Mesendoderm (in vitro differentiated cells): ENCODE measurements around the gene PAK4.

Experiments used
- DNase-seq: peaks from one replicate; pipeline ENCODE4 v3.0.0; 2013
- H2AK5ac ChIP-seq: 2 replicates; pipeline ENCODE4 v1.6.1; 2013; ENCODE audit warnings: low read length, inconsistent platforms
- H2BK120ac ChIP-seq: 2 replicates; pipeline ENCODE4 v1.6.1; 2013; ENCODE audit warnings: low read depth, mild to moderate bottlenecking, low read length, moderate library complexity, mixed read lengths
- H2BK15ac ChIP-seq: replicated peaks from 2 replicates; pipeline ENCODE4 v1.6.1; 2013; ENCODE audit warnings: low read depth, mild to moderate bottlenecking, moderate library complexity
- H2BK5ac ChIP-seq: 2 replicates; pipeline ENCODE4 v1.6.1; 2013; ENCODE audit warnings: low read length, inconsistent platforms
- H3K18ac ChIP-seq: 2 replicates; pipeline ENCODE4 v1.6.1; 2013; ENCODE audit warnings: mild to moderate bottlenecking, low read length, mixed read lengths
- H3K23ac ChIP-seq: one replicate; pipeline ENCODE4 v1.6.1; 2013; ENCODE audit warnings: low read length
- H3K27ac ChIP-seq: 2 replicates; pipeline ENCODE4 v1.5.1; 2013; ENCODE audit warnings: low read depth, mild to moderate bottlenecking, inconsistent platforms, low read length, moderate library complexity
- H3K27me3 ChIP-seq: 2 replicates; pipeline ENCODE4 v1.6.1; 2013; ENCODE audit warnings: low read length, control low read depth, mild to moderate bottlenecking, inconsistent platforms; ENCODE audit not compliant: insufficient read depth, poor library complexity
- H3K36me3 ChIP-seq: 2 replicates; pipeline ENCODE4 v1.6.1; 2013; ENCODE audit warnings: low read length, inconsistent platforms; ENCODE audit not compliant: control insufficient read depth, insufficient read depth
- H3K4ac ChIP-seq: one replicate; pipeline ENCODE4 v1.6.1; 2013; ENCODE audit warnings: low read depth, mild to moderate bottlenecking, low read length, moderate library complexity
- H3K4me1 ChIP-seq: 2 replicates; pipeline ENCODE4 v1.6.1; 2013; ENCODE audit warnings: low read depth, low read length, inconsistent platforms; ENCODE audit not compliant: control insufficient read depth
- H3K4me2 ChIP-seq: 2 replicates; pipeline ENCODE4 v1.6.1; 2013; ENCODE audit warnings: low read length
- H3K4me3 ChIP-seq: 2 replicates; pipeline ENCODE4 v1.5.1; 2013; ENCODE audit warnings: mild to moderate bottlenecking, low read length
- H3K56ac ChIP-seq: one replicate; pipeline ENCODE4 v1.6.1; 2013; ENCODE audit warnings: low read length
- H3K79me1 ChIP-seq: 2 replicates; pipeline ENCODE4 v1.6.1; 2013; ENCODE audit warnings: low read length, inconsistent platforms
- H3K79me2 ChIP-seq: 2 replicates; pipeline ENCODE4 v1.6.1; 2013; ENCODE audit warnings: mild to moderate bottlenecking, low read length; ENCODE audit not compliant: control insufficient read depth, insufficient read depth
- H3K9ac ChIP-seq: 2 replicates; pipeline ENCODE4 v1.6.1; 2013; ENCODE audit warnings: low read length, inconsistent platforms
- H4K5ac ChIP-seq: one replicate; pipeline ENCODE4 v1.6.1; 2013; ENCODE audit warnings: low read length
- H4K8ac ChIP-seq: one replicate; pipeline ENCODE4 v1.6.1; 2013; ENCODE audit warnings: low read depth, mild to moderate bottlenecking, control low read depth, low read length, moderate library complexity
- WGBS: extraction: QIAGEN DNeasy Blood & Tissue Kit; methylation state at CpG from one replicate; pipeline ENCODE4 v1.1.7; 2013; ENCODE audit warnings: low lambda C conversion rate, missing lambda C conversion rate; ENCODE audit not compliant: insufficient coverage; ENCODE audit errors: extremely low coverage; 5-methylcytosine and 5-hydroxymethylcytosine counted together

Gene PAK4

GRCh38 chr19:39139305-39139874 is 13.8 kb downstream of the PAK4 start:
- H4K8ac ChIP-seq: no peak overlapping the region
- H3K4ac ChIP-seq: peak overlapping the region; percentile 64
- H3K79me1 ChIP-seq: peaks cover 19% of the 10 kb centered on the region
- peak overlapping the region; percentile 17 for H2BK120ac ChIP-seq
- DNase-seq: peak; percentile 94
- peak overlapping the region; percentile 12 for H3K9ac ChIP-seq
- H3K36me3 ChIP-seq: no peaks in the 10 kb centered on the region
- H3K4me2 ChIP-seq: no peak overlapping the region
- H3K56ac ChIP-seq: peak overlapping the region; percentile 76
- H3K27ac ChIP-seq: peak overlapping the region; percentile 53
- H3K23ac ChIP-seq: no peak overlapping the region
- peaks cover 49% of the 10 kb centered on the region for H3K79me2 ChIP-seq
- H4K5ac ChIP-seq: no peak overlapping the region
- peak overlapping the region; percentile 33 for H3K18ac ChIP-seq
- no peak overlapping the region for H3K4me3 ChIP-seq
- no peaks in the 10 kb centered on the region for H3K27me3 ChIP-seq
- WGBS: no CpG with 5 or more reads among the region's 8 CpGs
- H2BK15ac ChIP-seq: no peak overlapping the region
- no peak overlapping the region for H2AK5ac ChIP-seq
- no peak overlapping the region for H2BK5ac ChIP-seq
- peaks cover 22% of the 10 kb centered on the region for H3K4me1 ChIP-seq

GRCh38 chr19:39139971-39140453 is 14.4 kb downstream of the PAK4 start:
- peak overlapping the region; percentile 12 for H3K9ac ChIP-seq
- H2BK5ac ChIP-seq: peak overlapping the region; percentile 43
- H2BK15ac ChIP-seq: no peak overlapping the region
- H2BK120ac ChIP-seq: peak overlapping the region; percentile 17
- H3K4me2 ChIP-seq: no peak overlapping the region
- no peak overlapping the region for H4K8ac ChIP-seq
- peak overlapping the region; percentile 22 for H3K18ac ChIP-seq
- WGBS: no CpG with 5 or more reads among the region's 7 CpGs
- H2AK5ac ChIP-seq: no peak overlapping the region
- peaks cover 47% of the 10 kb centered on the region for H3K79me2 ChIP-seq
- H3K36me3 ChIP-seq: no peaks in the 10 kb centered on the region
- no peaks in the 10 kb centered on the region for H3K27me3 ChIP-seq
- peaks cover 22% of the 10 kb centered on the region for H3K4me1 ChIP-seq
- H3K23ac ChIP-seq: no peak overlapping the region
- H3K79me1 ChIP-seq: peaks cover 17% of the 10 kb centered on the region
- peak overlapping the region; percentile 13 for H3K27ac ChIP-seq
- no peak overlapping the region for H4K5ac ChIP-seq
- no peak overlapping the region for H3K4me3 ChIP-seq
- peak overlapping the region; percentile 76 for H3K56ac ChIP-seq
- H3K4ac ChIP-seq: peak overlapping the region; percentile 41
- peak; percentile 63 for DNase-seq

GRCh38 chr19:39140594-39140993 is 15.0 kb downstream of the PAK4 start:
- H2BK5ac ChIP-seq: no peak overlapping the region
- H3K27me3 ChIP-seq: no peaks in the 10 kb centered on the region
- no peak overlapping the region for H3K18ac ChIP-seq
- no peak for DNase-seq
- H3K4me1 ChIP-seq: peaks cover 22% of the 10 kb centered on the region
- WGBS: no CpG with 5 or more reads among the region's 5 CpGs
- no peak overlapping the region for H2BK120ac ChIP-seq
- no peak overlapping the region for H3K4me3 ChIP-seq
- peak overlapping the region; percentile 1 for H3K9ac ChIP-seq
- H4K5ac ChIP-seq: no peak overlapping the region
- H3K79me1 ChIP-seq: peaks cover 17% of the 10 kb centered on the region
- no peak overlapping the region for H3K23ac ChIP-seq
- no peak overlapping the region for H4K8ac ChIP-seq
- no peak overlapping the region for H2BK15ac ChIP-seq
- no peak overlapping the region for H3K27ac ChIP-seq
- H3K36me3 ChIP-seq: no peaks in the 10 kb centered on the region
- no peak overlapping the region for H3K56ac ChIP-seq
- no peak overlapping the region for H2AK5ac ChIP-seq
- H3K79me2 ChIP-seq: peaks cover 47% of the 10 kb centered on the region
- H3K4me2 ChIP-seq: no peak overlapping the region
- no peak overlapping the region for H3K4ac ChIP-seq

GRCh38 chr19:39141929-39142328 is 16.3 kb downstream of the PAK4 start:
- WGBS: no CpG with 5 or more reads among the region's 11 CpGs
- H4K5ac ChIP-seq: no peak overlapping the region
- no peak overlapping the region for H2BK120ac ChIP-seq
- no peak overlapping the region for H3K56ac ChIP-seq
- no peak overlapping the region for H3K27ac ChIP-seq
- no peaks in the 10 kb centered on the region for H3K36me3 ChIP-seq
- no peak for DNase-seq
- H2BK15ac ChIP-seq: no peak overlapping the region
- H2BK5ac ChIP-seq: no peak overlapping the region
- no peak overlapping the region for H3K4ac ChIP-seq
- H3K9ac ChIP-seq: no peak overlapping the region
- peaks cover 39% of the 10 kb centered on the region for H3K79me2 ChIP-seq
- H4K8ac ChIP-seq: no peak overlapping the region
- no peak overlapping the region for H3K4me3 ChIP-seq
- no peak overlapping the region for H3K4me2 ChIP-seq
- no peak overlapping the region for H2AK5ac ChIP-seq
- H3K79me1 ChIP-seq: peaks cover 18% of the 10 kb centered on the region
- no peak overlapping the region for H3K18ac ChIP-seq
- no peak overlapping the region for H3K23ac ChIP-seq
- no peaks in the 10 kb centered on the region for H3K27me3 ChIP-seq
- peaks cover 19% of the 10 kb centered on the region for H3K4me1 ChIP-seq

GRCh38 chr19:39142630-39143029 is 17.0 kb downstream of the PAK4 start:
- Histone ChIP-seq H3K23ac (no peak overlapping the region), H2BK5ac (no peak overlapping the region), H4K8ac (no peak overlapping the region), H2BK120ac (no peak overlapping the region), H3K79me1 (peaks cover 19% of the 10 kb centered on the region), H2BK15ac (no peak overlapping the region), H3K4ac (no peak overlapping the region), H3K9ac (no peak overlapping the region), H3K4me2 (no peak overlapping the region), H4K5ac (no peak overlapping the region), H3K36me3 (no peaks in the 10 kb centered on the region), H3K27ac (no peak overlapping the region), H3K4me1 (peaks cover 19% of the 10 kb centered on the region), H3K18ac (no peak overlapping the region), H3K79me2 (peaks cover 36% of the 10 kb centered on the region), H3K27me3 (no peaks in the 10 kb centered on the region), H2AK5ac (no peak overlapping the region), H3K56ac (no peak overlapping the region), H3K4me3 (no peak overlapping the region)
- DNase-seq: no peak
- no CpG with 5 or more reads among the region's 5 CpGs for WGBS
